ENCODE measurements around the gene BSPH1.

DNA sequence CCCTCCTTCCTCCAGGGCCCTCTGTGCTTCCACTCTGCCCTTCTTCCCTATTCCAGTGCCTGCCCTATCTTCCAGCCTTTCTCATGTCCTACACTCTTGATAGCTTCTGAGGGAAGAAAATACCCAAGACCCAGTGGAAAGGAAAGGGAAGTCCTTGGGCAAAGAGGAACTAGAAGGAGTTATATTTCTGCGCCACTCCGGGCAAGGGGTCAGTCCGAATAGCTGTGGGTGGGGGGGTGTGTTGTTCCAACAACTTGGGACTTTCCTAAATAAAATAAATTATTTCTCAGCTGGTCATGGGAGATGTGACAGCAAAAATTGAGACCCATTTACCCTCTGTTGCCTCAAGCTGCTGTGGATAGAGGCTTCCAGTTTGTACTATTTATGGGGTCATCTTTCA, 28.7 kb upstream of the BSPH1 start:
- TF ChIP-seq CTCF (IDR thresholded peaks at IDR 0.05) (no peak), EZH2phosphoT487 (IDR thresholded peaks at IDR 0.05) (no peak)
